ENCODE measurements around the gene ACTN4.
"Not testable (repeated sequence)": the region's sequence is repeated elsewhere in the genome, so short reads cannot be mapped to it uniquely, and the experiment has no call there.

ACTN4 gene

DNA sequence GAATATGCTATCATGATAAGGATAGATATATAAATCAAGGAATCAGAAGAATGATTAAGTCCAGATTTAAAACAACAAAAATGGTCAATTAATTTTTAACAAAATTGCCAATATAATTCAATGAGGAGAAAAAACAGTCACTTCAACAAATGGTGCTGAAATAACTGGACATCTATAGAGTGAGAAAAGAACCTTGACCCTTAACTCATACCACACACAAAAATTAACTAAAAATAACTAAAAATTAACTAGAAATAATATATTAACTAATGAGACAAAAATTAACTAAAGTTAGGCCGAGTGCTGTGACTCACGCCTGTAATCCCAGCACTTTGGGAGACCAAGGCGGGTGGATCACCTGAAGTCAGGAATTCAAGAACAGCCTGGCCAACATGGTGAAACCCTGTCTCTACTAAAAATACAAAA lies 116.4 kb downstream of the ACTN4 start:
- TF ChIP-seq, protein P1, sequence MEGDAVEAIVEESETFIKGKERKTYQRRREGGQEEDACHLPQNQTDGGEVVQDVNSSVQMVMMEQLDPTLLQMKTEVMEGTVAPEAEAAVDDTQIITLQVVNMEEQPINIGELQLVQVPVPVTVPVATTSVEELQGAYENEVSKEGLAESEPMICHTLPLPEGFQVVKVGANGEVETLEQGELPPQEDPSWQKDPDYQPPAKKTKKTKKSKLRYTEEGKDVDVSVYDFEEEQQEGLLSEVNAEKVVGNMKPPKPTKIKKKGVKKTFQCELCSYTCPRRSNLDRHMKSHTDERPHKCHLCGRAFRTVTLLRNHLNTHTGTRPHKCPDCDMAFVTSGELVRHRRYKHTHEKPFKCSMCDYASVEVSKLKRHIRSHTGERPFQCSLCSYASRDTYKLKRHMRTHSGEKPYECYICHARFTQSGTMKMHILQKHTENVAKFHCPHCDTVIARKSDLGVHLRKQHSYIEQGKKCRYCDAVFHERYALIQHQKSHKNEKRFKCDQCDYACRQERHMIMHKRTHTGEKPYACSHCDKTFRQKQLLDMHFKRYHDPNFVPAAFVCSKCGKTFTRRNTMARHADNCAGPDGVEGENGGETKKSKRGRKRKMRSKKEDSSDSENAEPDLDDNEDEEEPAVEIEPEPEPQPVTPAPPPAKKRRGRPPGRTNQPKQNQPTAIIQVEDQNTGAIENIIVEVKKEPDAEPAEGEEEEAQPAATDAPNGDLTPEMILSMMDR (IDR thresholded peaks at IDR 0.05; ENCODE audit: low read depth, low read length), result no peak
- H3K4me3 ChIP-seq (ENCODE audit: low read depth, low read length), result no peak overlapping the region
- in situ Hi-C loops (cut with HindIII; ENCODE audit: low sequenced_read_pairs), result no loop called here
- no peak for DNase-seq (ENCODE audit: low read depth, low spot score)

DNA sequence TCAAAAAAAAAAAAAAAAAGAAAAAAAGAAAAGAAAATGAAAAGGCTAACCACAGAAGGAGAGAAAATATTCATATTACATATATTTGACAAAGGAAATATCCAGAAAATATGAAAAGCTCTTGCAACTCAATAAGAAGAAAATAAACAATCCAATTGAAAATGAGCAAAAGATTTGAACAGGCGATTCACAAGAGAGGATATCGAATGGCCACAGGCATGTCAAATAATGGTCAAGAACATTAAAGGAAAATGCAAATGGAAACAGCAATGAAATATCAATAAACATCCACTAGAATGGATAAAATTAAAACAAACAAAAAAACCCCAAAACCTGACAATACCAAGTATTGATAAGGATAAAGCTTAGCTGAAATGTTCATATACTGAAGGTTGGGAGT lies 117.8 kb downstream of the ACTN4 start:
- in situ Hi-C loops (cut with HindIII; ENCODE audit: low sequenced_read_pairs), result no loop called here
- DNase-seq (ENCODE audit: low read depth, low spot score), result no peak
- TF ChIP-seq, protein P1 (IDR thresholded peaks at IDR 0.05; ENCODE audit: low read depth, low read length), result no peak
- H3K4me3 ChIP-seq (ENCODE audit: low read depth, low read length), result no peak overlapping the region

DNA sequence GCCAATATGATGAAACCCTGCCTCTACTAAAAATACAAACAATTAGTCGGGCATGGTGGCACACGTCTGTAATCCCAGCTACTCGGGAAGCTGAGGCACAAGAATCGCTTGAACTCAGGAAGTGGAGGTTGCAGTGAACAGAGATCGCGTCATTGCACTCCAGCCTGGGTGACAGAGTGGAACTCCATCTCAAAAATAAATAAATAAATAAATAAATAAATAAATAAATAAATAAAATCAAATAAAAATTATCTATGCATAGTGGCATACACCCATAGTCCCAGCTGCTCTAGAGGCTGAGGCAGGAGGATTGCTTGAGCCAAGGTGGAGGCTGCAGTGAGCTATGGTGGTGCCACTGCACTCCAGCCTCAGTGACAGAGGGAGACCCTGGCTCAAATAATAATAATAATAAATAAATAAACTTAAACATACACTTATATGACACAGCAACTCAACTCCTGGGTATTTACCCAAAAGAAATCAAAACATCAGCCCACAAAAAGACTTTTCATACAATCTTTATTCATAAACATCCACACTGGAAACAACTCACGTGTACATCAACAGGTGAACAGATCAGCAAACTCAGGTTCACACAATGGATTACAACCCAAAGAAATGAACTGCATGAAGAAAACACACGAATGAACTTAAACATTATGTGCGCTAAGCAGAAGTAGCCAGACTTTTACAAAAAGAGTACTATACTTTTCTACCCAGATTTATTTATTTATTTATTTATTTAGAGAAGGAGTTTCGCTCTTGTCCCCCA lies 119.0 kb downstream of the ACTN4 start:
- no peak overlapping the region for H3K4me3 ChIP-seq (ENCODE audit: low read depth, low read length)
- in situ Hi-C loops (cut with HindIII; ENCODE audit: low sequenced_read_pairs), result no loop called here
- TF ChIP-seq, protein P1 (IDR thresholded peaks at IDR 0.05; ENCODE audit: low read depth, low read length), result no peak
- DNase-seq (ENCODE audit: low read depth, low spot score), result no peak

DNA sequence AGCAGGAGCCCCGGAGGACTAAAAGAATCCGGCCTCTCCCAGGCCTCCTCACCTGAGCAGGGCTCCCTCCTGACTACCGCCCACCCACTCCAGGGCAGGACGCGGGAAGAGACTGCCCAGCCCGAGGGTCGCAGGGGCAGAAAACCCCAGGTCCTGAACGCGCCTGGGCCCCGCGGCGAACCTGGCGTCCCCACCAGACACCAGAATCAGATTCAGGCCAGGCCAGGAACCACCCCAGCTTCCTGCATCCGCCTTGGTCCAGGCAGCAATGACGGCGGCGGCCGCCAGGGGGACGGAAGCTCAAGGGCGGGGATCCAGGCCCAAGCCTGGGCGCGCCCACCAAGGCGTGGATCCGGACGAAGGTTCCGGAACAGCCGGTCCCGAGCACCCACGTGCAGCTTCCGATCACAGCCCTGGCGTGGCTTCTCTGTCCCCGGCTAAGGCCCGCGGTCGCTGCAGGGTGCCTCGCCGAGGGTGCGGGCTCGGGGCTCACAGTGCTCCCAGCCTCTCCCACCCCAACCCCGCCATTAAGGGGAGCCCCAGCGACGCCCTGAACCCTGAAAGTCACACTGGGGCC lies 122.3 kb downstream of the ACTN4 start:
- no peak overlapping the region for H3K4me3 ChIP-seq (ENCODE audit: low read depth, low read length)
- TF ChIP-seq, protein P1 (IDR thresholded peaks at IDR 0.05; ENCODE audit: low read depth, low read length), result peak; percentile 84
- DNase-seq (ENCODE audit: low read depth, low spot score), result peak; percentile 68
- in situ Hi-C loops (cut with HindIII; ENCODE audit: low sequenced_read_pairs), result no loop called here

DNA sequence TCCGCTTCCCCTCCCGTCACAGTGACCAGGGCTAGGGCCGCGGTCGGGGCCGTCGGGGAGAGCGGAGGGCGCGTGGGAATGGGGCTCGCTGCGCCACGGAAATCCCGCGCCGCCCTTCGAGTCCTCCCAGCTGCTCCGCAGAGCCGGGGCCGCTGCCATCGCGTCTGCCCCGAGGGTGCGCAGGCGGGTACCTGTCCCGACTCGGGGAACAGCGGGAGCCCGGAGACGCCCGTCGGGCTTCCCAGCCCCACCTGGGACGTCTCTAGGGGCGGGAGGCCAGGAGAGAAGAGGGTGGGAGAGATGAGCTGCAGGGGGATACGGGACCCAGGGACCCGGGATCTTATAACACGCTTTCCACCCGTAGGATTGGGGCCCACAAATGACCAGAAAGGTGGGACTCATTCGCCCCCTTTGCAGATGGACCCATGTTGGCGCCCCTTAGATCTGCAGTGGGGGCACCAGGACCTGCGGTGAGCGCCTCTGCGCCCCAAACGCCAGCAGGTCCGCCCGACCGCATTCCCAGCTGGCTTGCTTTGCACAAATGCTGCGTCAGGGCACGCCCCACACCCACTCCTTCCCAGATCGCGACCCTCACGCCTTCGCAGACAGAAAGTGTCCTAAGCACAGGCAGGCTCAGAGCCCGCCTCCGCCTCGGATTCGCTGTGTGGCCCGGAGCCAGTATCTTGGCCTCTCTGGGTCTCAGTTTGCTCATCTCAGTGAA lies 122.9 kb downstream of the ACTN4 start:
- DNase-seq (ENCODE audit: low read depth, low spot score); H3K4me3 ChIP-seq (ENCODE audit: low read depth, low read length); in situ Hi-C loops (cut with HindIII; ENCODE audit: low sequenced_read_pairs): not testable (repeated sequence)

DNA sequence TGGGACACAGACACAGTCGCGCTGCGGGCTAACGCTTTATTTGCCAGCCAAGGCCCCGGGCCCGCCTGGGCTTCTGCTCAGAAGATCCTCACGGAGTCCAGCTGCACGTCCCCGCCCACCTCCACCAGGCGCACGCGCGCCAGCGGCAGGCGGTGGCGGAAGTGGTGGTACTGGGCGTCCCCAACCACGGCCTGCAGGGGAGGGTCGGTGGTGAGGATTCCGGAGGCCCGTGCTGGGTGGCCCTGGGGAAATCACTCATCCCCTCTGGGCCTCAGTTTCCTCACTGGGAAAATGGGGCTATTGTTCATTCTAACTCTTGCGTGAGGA lies 123.5 kb downstream of the ACTN4 start:
- DNase-seq (ENCODE audit: low read depth, low spot score); H3K4me3 ChIP-seq (ENCODE audit: low read depth, low read length); in situ Hi-C loops (cut with HindIII; ENCODE audit: low sequenced_read_pairs): not testable (repeated sequence)

DNA sequence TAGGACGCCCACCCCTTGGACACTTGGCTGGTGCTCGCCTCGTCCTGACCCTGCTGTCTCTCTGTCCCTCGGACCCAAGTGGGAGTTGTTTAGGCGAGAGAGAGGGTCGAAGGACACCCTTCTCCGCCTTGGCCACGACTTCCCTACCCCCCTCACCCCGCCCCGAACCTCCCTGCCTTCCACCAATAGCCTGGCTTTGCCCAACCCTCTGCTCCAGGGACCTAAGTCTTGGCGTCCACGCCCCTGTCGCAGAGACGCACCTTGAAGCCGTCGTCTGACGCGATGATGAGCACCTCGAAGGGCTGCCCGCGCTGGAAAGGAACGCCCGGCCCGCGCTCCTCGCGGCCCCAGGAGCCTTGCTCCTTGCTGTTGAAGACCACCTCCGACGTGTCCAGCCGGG lies 124.1 kb downstream of the ACTN4 start:
- H3K4me3 ChIP-seq (ENCODE audit: low read depth, low read length); DNase-seq (ENCODE audit: low read depth, low spot score); in situ Hi-C loops (cut with HindIII; ENCODE audit: low sequenced_read_pairs): not testable (repeated sequence)

DNA sequence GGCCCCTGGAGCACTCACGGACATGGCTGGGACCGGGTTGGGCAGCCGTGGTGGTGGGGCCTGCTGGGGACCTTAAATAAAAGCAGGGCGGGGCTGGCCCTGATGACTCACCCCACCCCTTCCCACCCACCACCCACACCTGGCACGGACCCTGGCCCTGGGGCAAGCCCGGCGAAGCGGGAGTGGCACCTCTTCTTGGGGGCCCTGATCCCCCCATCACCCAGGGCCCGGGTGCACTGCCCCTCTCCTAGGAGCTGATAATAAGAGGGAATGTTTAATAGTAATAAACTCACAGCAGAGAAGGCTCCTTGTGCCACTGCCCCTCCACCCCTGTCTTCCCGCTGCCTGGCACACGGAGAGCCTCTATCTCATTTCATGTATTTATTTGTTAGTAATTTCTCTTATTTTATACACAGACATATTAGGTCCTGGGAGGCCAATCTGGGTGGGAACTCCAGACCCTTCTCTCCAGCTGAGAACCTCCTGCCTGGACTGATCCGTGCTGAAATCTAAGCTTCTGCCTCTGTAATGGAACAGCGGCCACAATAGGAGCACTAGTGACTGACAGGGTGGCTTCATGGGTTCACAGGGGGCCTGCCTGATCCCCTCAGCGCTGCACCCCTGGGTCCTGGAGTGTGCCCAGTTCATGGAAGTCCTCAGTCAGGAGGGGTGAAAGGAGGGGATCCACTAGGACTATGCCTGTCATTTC lies 126.2 kb downstream of the ACTN4 start, which contains the start of gene LGALS7:
LGALS7 (minus strand) TSS at position 49 of the 709 bp plus-strand sequence; CDS start at position 24, 25 bp downstream.
- DNase-seq (ENCODE audit: low read depth, low spot score), result no peak
- in situ Hi-C loops (cut with HindIII; ENCODE audit: low sequenced_read_pairs), result no loop called here
- TF ChIP-seq, protein P1 (IDR thresholded peaks at IDR 0.05; ENCODE audit: low read depth, low read length), result no peak
- H3K4me3 ChIP-seq (ENCODE audit: low read depth, low read length), result no peak within 1 kb of the TSS

Measured in astrocyte of the spinal cord (primary cell).